Calu3 (cell line): ENCODE results near the gene ATP6V0B. TPM values are rescaled to one million over a fixed set of nuclear protein-coding genes. Genes with fewer than 3 reads are reported as not detected.

ENCODE experiments used
- BruUV-seq: library from RNA; stranded (reverse); fragments of 400-500 nt; replicated peaks from 2 replicates; lab custom pipeline; 2021; lab: Mats Ljungman, UMichigan
- CTCF ChIA-PET: fragments of 300-600 bp; sonication (Branson Sonifier 250); formaldehyde crosslinking; loops from one replicate; lab custom pipeline; 2022; ENCODE audit warnings: antibody characterized with exemption; lab: Charles Lee
- DNase-seq: peaks from one replicate; pipeline ENCODE4 v3.0.0; 2022
- H3K27ac Mint-ChIP-seq: one replicate; pipeline ENCODE4 v1.8.0; 2022; ENCODE audit warnings: mixed read lengths; ENCODE audit not compliant: unreplicated experiment
- H3K27me3 Mint-ChIP-seq: one replicate; pipeline ENCODE4 v1.8.0; 2022; ENCODE audit warnings: mixed read lengths; ENCODE audit not compliant: unreplicated experiment
- H3K36me3 Mint-ChIP-seq: one replicate; pipeline ENCODE4 v1.8.0; 2022; ENCODE audit warnings: mild to moderate bottlenecking, moderate library complexity, mixed read lengths; ENCODE audit not compliant: insufficient read depth, unreplicated experiment
- H3K4me1 Mint-ChIP-seq: one replicate; pipeline ENCODE4 v1.8.0; 2022; ENCODE audit warnings: mild to moderate bottlenecking, low read depth, mixed read lengths; ENCODE audit not compliant: unreplicated experiment
- H3K4me3 Mint-ChIP-seq: one replicate; pipeline ENCODE4 v1.8.0; 2022; ENCODE audit warnings: mild to moderate bottlenecking, low read depth, moderate library complexity, mixed read lengths; ENCODE audit not compliant: unreplicated experiment
- H3K9me3 Mint-ChIP-seq: one replicate; pipeline ENCODE4 v1.8.0; 2022; ENCODE audit warnings: low read depth, mixed read lengths; ENCODE audit not compliant: unreplicated experiment
- CTCF ChIP-seq: fragments of 200-600 bp; IDR thresholded peaks from one replicate; pipeline ENCODE4 v1.8.0; 2022; ENCODE audit warnings: antibody characterized with exemption; ENCODE audit not compliant: unreplicated experiment
- intact Hi-C: fragments of 100-400 bp; cut with micrococcal nuclease; formaldehyde crosslinking; loops from one replicate; pipeline ENCODE4 v1.10.0; 2022; ENCODE audit not compliant: unreplicated experiment
- total RNA-seq: library from RNA; stranded (reverse); gene quantifications from 2 replicates; pipeline ENCODE4 v1.2.3, GENCODE V29; 2022

The ATP6V0B gene
- total RNA-seq, 1 experiment from 2014 or later, result 141 TPM

- no peak overlapping the region for H3K27ac Mint-ChIP-seq
- no peak overlapping the region for H3K4me3 Mint-ChIP-seq
- intact Hi-C loops, result no loop called here
- no peaks in the 10 kb centered on the region for H3K9me3 Mint-ChIP-seq
- peaks cover 37% of the 10 kb centered on the region for H3K4me1 Mint-ChIP-seq
- H3K36me3 Mint-ChIP-seq, result peaks cover 38% of the 10 kb centered on the region
- no peak for TF ChIP-seq CTCF
- peak; percentile 43 for DNase-seq
- CTCF ChIA-PET, result interaction anchor here (0.7 kb wide), 3 partner anchors 9 to 854 kb away, joined by 4 to 6 read pairs (median 5); partner anchors contain the start of genes CFAP57 and EBNA1BP2
- BruUV-seq, result no TSS peak
- no peaks in the 10 kb centered on the region for H3K27me3 Mint-ChIP-seq
Observed at GRCh38 chr1:44025816-44026215, 51.1 kb downstream of the ATP6V0B start.

GRCh38 chr1:44027320-44027719 is 52.6 kb downstream of the ATP6V0B start:
- H3K27me3 Mint-ChIP-seq, result no peaks in the 10 kb centered on the region
- peaks cover 52% of the 10 kb centered on the region for H3K36me3 Mint-ChIP-seq
- intact Hi-C loops, result no loop called here
- peaks cover 46% of the 10 kb centered on the region for H3K4me1 Mint-ChIP-seq
- BruUV-seq, result no TSS peak
- DNase-seq, result no peak
- TF ChIP-seq CTCF, result no peak
- no peaks in the 10 kb centered on the region for H3K9me3 Mint-ChIP-seq
- H3K4me3 Mint-ChIP-seq, result no peak overlapping the region
- no peak overlapping the region for H3K27ac Mint-ChIP-seq
- CTCF ChIA-PET, result no interaction called here

Other genes starting within 250 kb of the ATP6V0B start
- gene ARTN, start 41.2 kb upstream of the ATP6V0B start, total RNA-seq, result 0.39 and 1.4 TPM in 2 replicates
- gene IPO13, start 28.0 kb upstream of the ATP6V0B start, total RNA-seq, result 24.2 and 28.5 TPM in 2 replicates
- 41.2 and 43.3 TPM in 2 replicates for gene DPH2, start 5.0 kb upstream of the ATP6V0B start, total RNA-seq
- 47.1 and 50.9 TPM in 2 replicates for gene B4GALT2, start 4.2 kb downstream of the ATP6V0B start, total RNA-seq
- 19.7 and 20.2 TPM in 2 replicates for gene CCDC24, start 16.6 kb downstream of the ATP6V0B start, total RNA-seq
- gene SLC6A9, start 56.5 kb downstream of the ATP6V0B start, total RNA-seq, result 18.2 and 19.5 TPM in 2 replicates
- not detected in 2 replicates for gene KLF17, start 143.9 kb downstream of the ATP6V0B start, total RNA-seq
- not detected in 2 replicates for gene KLF18, start 166.7 kb downstream of the ATP6V0B start, total RNA-seq
- 40.9 and 42.9 TPM in 2 replicates for gene DMAP1, start 238.5 kb downstream of the ATP6V0B start, total RNA-seq